Endodermal cell (in vitro differentiated cells): Measurements from ENCODE around the gene SGCE. TPM values are rescaled to one million over a fixed set of nuclear protein-coding genes. Genes with fewer than 3 reads are reported as not detected.
A peak's percentile ranks its signal among the peaks of the same experiment; 100 is the strongest.

Source experiments
- DNase-seq: peaks from one replicate; pipeline ENCODE4 v3.0.0-alpha.2; 2017
- H3K27ac ChIP-seq: 2 replicates; pipeline ENCODE4 v1.5.1; 2013; ENCODE audit warnings: mild to moderate bottlenecking, low read depth, low read length, moderate library complexity
- H3K27me3 ChIP-seq: 2 replicates; pipeline ENCODE4 v1.6.1; 2013; ENCODE audit warnings: mild to moderate bottlenecking, low read length, moderate library complexity; ENCODE audit not compliant: insufficient read depth, control insufficient read depth, poor library complexity, severe bottlenecking
- H3K36me3 ChIP-seq: 2 replicates; pipeline ENCODE4 v1.7.0; 2013; ENCODE audit warnings: mild to moderate bottlenecking, low read length, moderate library complexity; ENCODE audit not compliant: control insufficient read depth, insufficient read depth
- H3K4me1 ChIP-seq: one replicate; pipeline ENCODE4 v1.7.0; 2013; ENCODE audit warnings: low read length; ENCODE audit not compliant: control insufficient read depth, insufficient read depth
- H3K4me3 ChIP-seq: 2 replicates; pipeline ENCODE4 v1.5.1; 2013; ENCODE audit warnings: mild to moderate bottlenecking, low read length, moderate library complexity
- H3K9ac ChIP-seq: 2 replicates; pipeline ENCODE4 v1.6.1; 2013; ENCODE audit warnings: mild to moderate bottlenecking, low read length, moderate library complexity; ENCODE audit not compliant: poor library complexity, severe bottlenecking; ENCODE audit errors: extremely low read depth
- H3K9me3 ChIP-seq: 2 replicates; pipeline ENCODE4 v1.6.1; 2013; ENCODE audit warnings: mild to moderate bottlenecking, low read length, moderate library complexity; ENCODE audit not compliant: control insufficient read depth
- H3K27ac Mint-ChIP-seq: 2 replicates; pipeline ENCODE4 v1.8.0; 2020; ENCODE audit warnings: mixed read lengths
- H3K27me3 Mint-ChIP-seq: 2 replicates; pipeline ENCODE4 v1.8.0; 2021; ENCODE audit warnings: mild to moderate bottlenecking, mixed read lengths; ENCODE audit not compliant: insufficient read depth
- H3K36me3 Mint-ChIP-seq: 2 replicates; pipeline ENCODE4 v1.8.0; 2020; ENCODE audit warnings: low read depth, mixed read lengths
- H3K4me1 Mint-ChIP-seq: 2 replicates; pipeline ENCODE4 v1.8.0; 2020; ENCODE audit warnings: mixed read lengths
- H3K4me3 Mint-ChIP-seq: 2 replicates; pipeline ENCODE4 v1.8.0; 2020; ENCODE audit warnings: mild to moderate bottlenecking, moderate library complexity, mixed read lengths
- H3K9me3 Mint-ChIP-seq: 2 replicates; pipeline ENCODE4 v1.8.0; 2020; ENCODE audit warnings: mild to moderate bottlenecking, mixed read lengths
- WGBS, 2 experiments: methylation state at CpG; one replicate each; pipeline versions ENCODE4 v1.1.5 to v1.1.7; 2013; ENCODE audit warnings: missing lambda C conversion rate in 2 of 2, mixed read lengths in 1 of 2; ENCODE audit not compliant: insufficient coverage in 1 of 2, insufficient read length in 1 of 2; 5-methylcytosine and 5-hydroxymethylcytosine counted together
- total RNA-seq, 2 donors: library from RNA; stranded (reverse); fragmentation: NEBNext Ultra II Directional in 1 of 2; extraction: Animal tissue kit (Norgen Biotek cat#: 25700) in 1 of 2; gene quantifications; 2 replicates in 1 of 2; 3 replicates in 1 of 2; pipeline ENCODE4 v1.2.1, GENCODE V29; 2021
- TF ChIP-seq, protein P1 (sequence below): fragments of 200-600 bp; sonication (generic); conservative IDR thresholded peaks from 2 replicates; pipeline ENCODE4 v1.5.0; 2021; ENCODE audit warnings: antibody characterized with exemption, mild to moderate bottlenecking

The SGCE gene
- total RNA-seq, 2 donors from 2014 or later: 40.9 to 45.9 TPM

GRCh38 chr7:94634502-94634901 is 21.4 kb downstream of the SGCE start:
- no peaks in the 10 kb centered on the region for H3K9me3 ChIP-seq
- no peak overlapping the region for H3K9ac ChIP-seq
- Mint-ChIP-seq H3K27ac (no peak overlapping the region), H3K4me3 (no peak overlapping the region), H3K4me1 (peaks cover 18% of the 10 kb centered on the region), H3K9me3 (no peaks in the 10 kb centered on the region), H3K36me3 (no peaks in the 10 kb centered on the region), H3K27me3 (no peaks in the 10 kb centered on the region)
- WGBS, 2 experiments: 88 to 96% methylated on average over 5 to 6 of the region's 6 CpGs
- H3K36me3 ChIP-seq: no peaks in the 10 kb centered on the region
- H3K4me3 ChIP-seq: no peak overlapping the region
- TF ChIP-seq, protein P1, sequence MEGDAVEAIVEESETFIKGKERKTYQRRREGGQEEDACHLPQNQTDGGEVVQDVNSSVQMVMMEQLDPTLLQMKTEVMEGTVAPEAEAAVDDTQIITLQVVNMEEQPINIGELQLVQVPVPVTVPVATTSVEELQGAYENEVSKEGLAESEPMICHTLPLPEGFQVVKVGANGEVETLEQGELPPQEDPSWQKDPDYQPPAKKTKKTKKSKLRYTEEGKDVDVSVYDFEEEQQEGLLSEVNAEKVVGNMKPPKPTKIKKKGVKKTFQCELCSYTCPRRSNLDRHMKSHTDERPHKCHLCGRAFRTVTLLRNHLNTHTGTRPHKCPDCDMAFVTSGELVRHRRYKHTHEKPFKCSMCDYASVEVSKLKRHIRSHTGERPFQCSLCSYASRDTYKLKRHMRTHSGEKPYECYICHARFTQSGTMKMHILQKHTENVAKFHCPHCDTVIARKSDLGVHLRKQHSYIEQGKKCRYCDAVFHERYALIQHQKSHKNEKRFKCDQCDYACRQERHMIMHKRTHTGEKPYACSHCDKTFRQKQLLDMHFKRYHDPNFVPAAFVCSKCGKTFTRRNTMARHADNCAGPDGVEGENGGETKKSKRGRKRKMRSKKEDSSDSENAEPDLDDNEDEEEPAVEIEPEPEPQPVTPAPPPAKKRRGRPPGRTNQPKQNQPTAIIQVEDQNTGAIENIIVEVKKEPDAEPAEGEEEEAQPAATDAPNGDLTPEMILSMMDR: no peak
- H3K27ac ChIP-seq: no peak overlapping the region
- H3K4me1 ChIP-seq: no peaks in the 10 kb centered on the region
- DNase-seq: no peak
- H3K27me3 ChIP-seq: no peaks in the 10 kb centered on the region

GRCh38 chr7:94633687-94634086 is 22.2 kb downstream of the SGCE start:
- 95% methylated on average over 2 of the region's 2 CpGs; no CpG with 5 or more reads in 1 of the 2 experiments for WGBS, 2 experiments
- Histone ChIP-seq H3K27me3 (no peaks in the 10 kb centered on the region), H3K4me1 (no peaks in the 10 kb centered on the region), H3K9ac (no peak overlapping the region), H3K36me3 (no peaks in the 10 kb centered on the region), H3K27ac (peak overlapping the region; percentile 69), H3K4me3 (no peak overlapping the region), H3K9me3 (no peaks in the 10 kb centered on the region)
- TF ChIP-seq, protein P1: no peak
- DNase-seq: no peak
- no peaks in the 10 kb centered on the region for H3K9me3 Mint-ChIP-seq
- H3K36me3 Mint-ChIP-seq: no peaks in the 10 kb centered on the region
- H3K4me3 Mint-ChIP-seq: no peak overlapping the region
- no peak overlapping the region for H3K27ac Mint-ChIP-seq
- H3K27me3 Mint-ChIP-seq: no peaks in the 10 kb centered on the region
- peaks cover 17% of the 10 kb centered on the region for H3K4me1 Mint-ChIP-seq

DNA sequence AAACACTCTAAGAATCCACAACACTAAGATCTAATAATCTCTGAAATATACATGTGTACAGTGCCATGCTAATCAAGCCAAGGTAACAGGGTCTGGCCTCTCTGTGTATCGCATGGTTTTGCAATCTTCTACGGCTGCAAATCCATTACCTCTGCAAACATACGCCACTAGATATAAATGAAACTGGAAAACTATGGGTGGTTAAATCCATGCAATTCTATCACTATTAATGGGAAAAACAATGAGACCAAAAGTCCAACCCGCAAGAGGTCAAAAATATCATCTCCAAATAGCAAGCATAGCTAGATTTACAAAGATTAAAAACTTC is 23.0 kb downstream of the SGCE start:
- WGBS, 2 experiments: 95 to 100% methylated on average over 1 to 4 of the region's 4 CpGs
- no peak overlapping the region for H3K9ac ChIP-seq
- peaks cover 17% of the 10 kb centered on the region for H3K4me1 Mint-ChIP-seq
- TF ChIP-seq, protein P1: no peak
- H3K27me3 ChIP-seq: no peaks in the 10 kb centered on the region
- H3K4me3 Mint-ChIP-seq: no peak overlapping the region
- no peaks in the 10 kb centered on the region for H3K36me3 ChIP-seq
- H3K27me3 Mint-ChIP-seq: no peaks in the 10 kb centered on the region
- no peaks in the 10 kb centered on the region for H3K9me3 ChIP-seq
- H3K9me3 Mint-ChIP-seq: no peaks in the 10 kb centered on the region
- H3K4me1 ChIP-seq: no peaks in the 10 kb centered on the region
- H3K4me3 ChIP-seq: no peak overlapping the region
- no peak for DNase-seq
- H3K36me3 Mint-ChIP-seq: no peaks in the 10 kb centered on the region
- no peak overlapping the region for H3K27ac Mint-ChIP-seq
- H3K27ac ChIP-seq: peak overlapping the region; percentile 69
